AG09309 (cell line): ENCODE results near the gene WDR72.

Experiments used
- DNase-seq: peaks from one replicate; pipeline ENCODE4 v3.0.0-alpha.2; 2010; ENCODE audit warnings: low read depth
- H3K4me3 ChIP-seq: 2 replicates; pipeline ENCODE4 v1.5.1; 2011; ENCODE audit warnings: mild to moderate bottlenecking, low read depth, low read length, moderate library complexity; ENCODE audit not compliant: control insufficient read depth
- CTCF ChIP-seq: IDR thresholded peaks from 2 replicates; pipeline ENCODE4 v1.5.1; 2011; ENCODE audit warnings: mild to moderate bottlenecking, low read depth, low read length, inconsistent platforms; ENCODE audit not compliant: insufficient read depth, control insufficient read depth; ENCODE audit errors: missing control alignments

Gene WDR72

GRCh38 chr15:53618461-53618860, 141.0 kb downstream of the WDR72 start:
- DNase-seq, result no peak
- TF ChIP-seq CTCF, result no peak
- no peak overlapping the region for H3K4me3 ChIP-seq

GRCh38 chr15:53611145-53611920, 148.1 kb downstream of the WDR72 start:
- no peak for TF ChIP-seq CTCF
- no peak for DNase-seq
- H3K4me3 ChIP-seq, result no peak overlapping the region

GRCh38 chr15:53591041-53591440, 168.4 kb downstream of the WDR72 start:
- no peak for TF ChIP-seq CTCF
- no peak overlapping the region for H3K4me3 ChIP-seq
- DNase-seq, result no peak

GRCh38 chr15:53590380-53590779, 169.1 kb downstream of the WDR72 start:
- H3K4me3 ChIP-seq, result no peak overlapping the region
- no peak for TF ChIP-seq CTCF
- no peak for DNase-seq

GRCh38 chr15:53589520-53590057, 169.9 kb downstream of the WDR72 start:
- H3K4me3 ChIP-seq, result no peak overlapping the region
- DNase-seq, result no peak
- TF ChIP-seq CTCF, result no peak

- no peak for TF ChIP-seq CTCF
- DNase-seq, result no peak
- H3K4me3 ChIP-seq, result no peak overlapping the region
These were observed 170.7 kb downstream of the WDR72 start for GRCh38 chr15:53588773-53589172.

GRCh38 chr15:53586799-53587198, 172.7 kb downstream of the WDR72 start:
- no peak for DNase-seq
- no peak overlapping the region for H3K4me3 ChIP-seq
- no peak for TF ChIP-seq CTCF
